OCI-LY1 (cell line): Measurements from ENCODE around the gene MRC2.

Source experiments
- H2AFZ ChIP-seq: fragments of 200-600 bp; sonication (generic), shearing (Covaris generic); 2 replicates; pipeline ENCODE4 v1.6.0; 2014; ENCODE audit warnings: antibody characterized with exemption, mild to moderate bottlenecking, low read length
- H3F3A ChIP-seq: fragments of 200-600 bp; sonication (generic), shearing (Covaris generic); 2 replicates; pipeline ENCODE4 v1.6.0; 2014; ENCODE audit warnings: mild to moderate bottlenecking, antibody characterized with exemption, low read length, moderate library complexity; ENCODE audit not compliant: insufficient read depth
- H3K27ac ChIP-seq: fragments of 200-600 bp; sonication (generic); 2 replicates; pipeline ENCODE4 v1.5.1; 2014; ENCODE audit warnings: low read length, mixed run types, mild to moderate bottlenecking, low read depth; ENCODE audit not compliant: poor library complexity, severe bottlenecking
- H3K27me3 ChIP-seq: fragments of 200-600 bp; sonication (generic); 2 replicates; pipeline ENCODE4 v1.6.0; 2014; ENCODE audit warnings: antibody characterized with exemption, mild to moderate bottlenecking, low read length, moderate library complexity; ENCODE audit not compliant: insufficient read depth
- H3K36me3 ChIP-seq: fragments of 200-600 bp; sonication (generic); 2 replicates; pipeline ENCODE4 v1.6.1; 2014; ENCODE audit warnings: mild to moderate bottlenecking, antibody characterized with exemption, low read length, moderate library complexity, mixed read lengths; ENCODE audit not compliant: insufficient read depth
- H3K4me1 ChIP-seq: fragments of 200-600 bp; sonication (generic); 2 replicates; pipeline ENCODE4 v1.5.1; 2014; ENCODE audit warnings: mild to moderate bottlenecking, low read length, moderate library complexity; ENCODE audit not compliant: insufficient read depth, severe bottlenecking
- H3K4me2 ChIP-seq: fragments of 200-600 bp; sonication (generic), shearing (Covaris generic); 2 replicates; pipeline ENCODE4 v1.6.1; 2014; ENCODE audit warnings: low read length
- H3K4me3 ChIP-seq: fragments of 200-600 bp; sonication (generic); 2 replicates; pipeline ENCODE4 v1.5.1; 2014; ENCODE audit warnings: low read length, low read depth, mild to moderate bottlenecking, mixed read lengths; ENCODE audit not compliant: poor library complexity, severe bottlenecking
- H3K79me2 ChIP-seq: fragments of 200-600 bp; shearing (Covaris generic); 2 replicates; pipeline ENCODE4 v1.6.1; 2016; ENCODE audit warnings: mixed run types, low read length, mixed read lengths; ENCODE audit not compliant: insufficient read depth
- H3K9ac ChIP-seq: fragments of 200-600 bp; sonication (generic), shearing (Covaris generic); 2 replicates; pipeline ENCODE4 v1.6.1; 2014; ENCODE audit warnings: mild to moderate bottlenecking, low read length, mixed read lengths
- H3K9me2 ChIP-seq: fragments of 200-600 bp; sonication (generic), shearing (Covaris generic); 2 replicates; pipeline ENCODE4 v1.6.1; 2014; ENCODE audit warnings: low read depth, mild to moderate bottlenecking, low read length, mixed read lengths
- H3K9me3 ChIP-seq: fragments of 200-600 bp; shearing (Covaris generic); 2 replicates; pipeline ENCODE4 v1.6.1; 2014; ENCODE audit warnings: low read length, mixed read lengths
- H4K20me1 ChIP-seq: fragments of 200-600 bp; sonication (generic), shearing (Covaris generic); 2 replicates; pipeline ENCODE4 v1.6.0; 2016; ENCODE audit warnings: mild to moderate bottlenecking, low read length; ENCODE audit not compliant: insufficient read depth
- CTCF ChIP-seq: fragments of 200-600 bp; sonication (generic), shearing (Covaris generic); IDR thresholded peaks from 2 replicates; pipeline ENCODE4 v1.5.1; 2017; ENCODE audit warnings: mild to moderate bottlenecking, antibody characterized with exemption, low read length, moderate library complexity, mixed read lengths
- EZH2 ChIP-seq: fragments of 200-600 bp; sonication (generic), shearing (Covaris generic); IDR thresholded peaks from 2 replicates; pipeline ENCODE4 v1.8.0; 2017; ENCODE audit warnings: borderline replicate concordance, mixed run types, mild to moderate bottlenecking, antibody characterized with exemption, low read length, moderate library complexity, mixed read lengths

The MRC2 gene

DNA sequence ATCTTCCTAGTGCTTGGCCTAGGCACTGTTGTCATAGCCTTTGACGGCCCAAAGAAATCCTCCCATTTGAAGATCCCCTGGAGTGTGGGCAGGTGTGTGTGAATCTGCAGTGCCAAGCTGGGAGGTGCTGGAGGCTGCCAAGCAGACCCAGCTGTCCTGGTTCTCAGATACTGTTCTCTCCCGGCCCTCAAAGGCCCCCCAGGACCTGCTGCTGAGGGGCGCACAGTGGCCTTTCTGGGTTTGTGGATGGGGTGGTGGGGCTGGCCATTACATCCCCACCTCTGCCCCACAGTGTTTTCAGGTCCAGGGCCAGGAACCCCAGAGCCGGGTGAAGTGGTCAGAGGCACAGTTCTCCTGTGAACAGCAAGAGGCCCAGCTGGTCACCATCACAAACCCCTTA, 60.5 kb downstream of the MRC2 start:
- Histone ChIP-seq H3K4me2 (no peak overlapping the region), H3K9me3 (no peaks in the 10 kb centered on the region), H3K9ac (no peak overlapping the region), H2AFZ (no peak overlapping the region), H4K20me1 (no peaks in the 10 kb centered on the region), H3K27me3 (no peaks in the 10 kb centered on the region), H3K4me3 (no peak overlapping the region), H3K36me3 (no peaks in the 10 kb centered on the region), H3K79me2 (no peaks in the 10 kb centered on the region), H3K4me1 (no peaks in the 10 kb centered on the region), H3K27ac (no peak overlapping the region), H3K9me2 (no peaks in the 10 kb centered on the region), H3F3A (no peaks in the 10 kb centered on the region)
- no peak for TF ChIP-seq EZH2
- no peak for TF ChIP-seq CTCF

- H3K9me3 ChIP-seq = no peaks in the 10 kb centered on the region
- H3K27ac ChIP-seq = no peak overlapping the region
- no peaks in the 10 kb centered on the region for H4K20me1 ChIP-seq
- H3K4me3 ChIP-seq = no peak overlapping the region
- H3K27me3 ChIP-seq = no peaks in the 10 kb centered on the region
- no peaks in the 10 kb centered on the region for H3K9me2 ChIP-seq
- H3K4me2 ChIP-seq = no peak overlapping the region
- H3F3A ChIP-seq = no peaks in the 10 kb centered on the region
- H3K4me1 ChIP-seq = no peaks in the 10 kb centered on the region
- no peak overlapping the region for H3K9ac ChIP-seq
- H2AFZ ChIP-seq = no peak overlapping the region
- no peaks in the 10 kb centered on the region for H3K79me2 ChIP-seq
- TF ChIP-seq CTCF = no peak
- TF ChIP-seq EZH2 = no peak
- H3K36me3 ChIP-seq = no peaks in the 10 kb centered on the region
Observed at GRCh38 chr17:62688398-62689160, 61.1 kb downstream of the MRC2 start.

DNA sequence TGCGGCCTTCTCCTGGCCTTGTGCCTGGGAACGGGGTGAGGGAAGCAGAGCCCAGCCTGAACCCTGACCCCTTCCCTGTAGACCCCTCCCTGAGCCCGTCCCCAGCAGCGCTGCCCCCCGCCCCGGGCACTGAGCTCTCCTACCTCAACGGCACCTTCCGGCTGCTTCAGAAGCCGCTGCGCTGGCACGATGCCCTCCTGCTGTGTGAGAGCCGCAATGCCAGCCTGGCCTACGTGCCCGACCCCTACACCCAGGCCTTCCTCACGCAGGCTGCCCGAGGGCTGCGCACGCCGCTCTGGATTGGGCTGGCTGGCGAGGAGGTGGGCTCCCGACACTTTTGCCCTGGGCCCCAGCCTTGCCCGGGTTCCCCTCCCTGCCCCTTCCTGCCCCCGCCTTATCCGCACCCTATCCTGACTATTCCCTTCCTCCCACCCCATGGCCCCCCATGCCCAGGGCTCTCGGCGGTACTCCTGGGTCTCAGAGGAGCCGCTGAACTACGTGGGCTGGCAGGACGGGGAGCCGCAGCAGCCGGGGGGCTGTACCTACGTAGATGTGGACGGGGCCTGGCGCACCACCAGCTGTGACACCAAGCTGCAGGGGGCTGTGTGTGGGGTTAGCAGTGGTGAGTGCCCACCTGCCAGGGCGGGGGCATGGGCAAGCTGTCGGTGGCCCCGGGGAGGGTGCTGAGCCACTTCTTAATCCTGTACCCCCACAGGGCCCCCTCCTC, 62.1 kb downstream of the MRC2 start:
- Histone ChIP-seq H3K4me3 (no peak overlapping the region), H3K27me3 (no peaks in the 10 kb centered on the region), H3K36me3 (no peaks in the 10 kb centered on the region), H3K27ac (no peak overlapping the region), H3K4me2 (no peak overlapping the region), H3K4me1 (no peaks in the 10 kb centered on the region), H2AFZ (no peak overlapping the region), H3K9me3 (no peaks in the 10 kb centered on the region), H4K20me1 (no peaks in the 10 kb centered on the region), H3K9me2 (no peaks in the 10 kb centered on the region), H3K9ac (no peak overlapping the region), H3F3A (no peaks in the 10 kb centered on the region), H3K79me2 (no peaks in the 10 kb centered on the region)
- TF ChIP-seq CTCF (no peak), EZH2 (no peak)
